Renal cortex interstitium (tissue), 11 donors: ENCODE results near the gene ANKRD6. TPM values are rescaled to one million over a fixed set of nuclear protein-coding genes. Genes with fewer than 3 reads are reported as not detected.
"Not testable (repeated sequence)": the region's sequence is repeated elsewhere in the genome, so short reads cannot be mapped to it uniquely, and the experiment has no call there.

Experiments used
- DNase-seq, 11 donors: peaks; one replicate each; pipeline ENCODE4 v3.0.0-alpha.2; 2013; ENCODE audit warnings: low read depth in 9 of 11, low spot score in 4 of 11; ENCODE audit errors: extremely low read depth in 1 of 11
- polyA plus RNA-seq, 3 donors: library from polyadenylated mRNA; unstranded; fragments of 120-200 nt; gene quantifications; one replicate each; pipeline ENCODE4 v1.2.1, GENCODE V29; 2013; ENCODE audit not compliant: insufficient read length in 3 of 3

ANKRD6 gene
- polyA plus RNA-seq, 3 donors, result 23.4 to 44.8 (median 26.4) TPM

GRCh38 chr6:89611666-89612065, 178.7 kb downstream of the ANKRD6 start:
- DNase-seq, result no peak

DNA sequence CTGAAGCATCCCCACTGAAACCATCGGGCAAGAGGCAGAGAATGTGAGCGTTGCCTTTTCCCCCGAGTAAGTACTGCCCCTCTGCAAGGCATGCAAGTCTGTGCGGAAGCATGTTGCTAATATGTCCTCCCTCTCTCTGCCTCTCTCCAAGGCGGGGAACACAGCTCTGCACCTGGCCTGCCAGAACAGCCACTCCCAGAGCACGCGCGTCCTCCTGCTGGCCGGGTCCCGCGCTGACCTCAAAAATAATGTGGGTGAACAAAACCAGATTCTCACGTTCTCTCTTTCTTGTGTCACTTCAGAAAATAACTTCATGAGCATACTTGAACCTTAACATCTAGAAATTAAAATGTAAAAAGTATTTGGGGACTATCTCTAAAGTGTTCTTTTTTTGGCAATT, 179.2 kb downstream of the ANKRD6 start:
- no peak for DNase-seq

- DNase-seq, result no peak
Measured at GRCh38 chr6:89613790-89614189, 180.8 kb downstream of the ANKRD6 start.

GRCh38 chr6:89615882-89616281, 182.9 kb downstream of the ANKRD6 start:
- no peak for DNase-seq

DNA sequence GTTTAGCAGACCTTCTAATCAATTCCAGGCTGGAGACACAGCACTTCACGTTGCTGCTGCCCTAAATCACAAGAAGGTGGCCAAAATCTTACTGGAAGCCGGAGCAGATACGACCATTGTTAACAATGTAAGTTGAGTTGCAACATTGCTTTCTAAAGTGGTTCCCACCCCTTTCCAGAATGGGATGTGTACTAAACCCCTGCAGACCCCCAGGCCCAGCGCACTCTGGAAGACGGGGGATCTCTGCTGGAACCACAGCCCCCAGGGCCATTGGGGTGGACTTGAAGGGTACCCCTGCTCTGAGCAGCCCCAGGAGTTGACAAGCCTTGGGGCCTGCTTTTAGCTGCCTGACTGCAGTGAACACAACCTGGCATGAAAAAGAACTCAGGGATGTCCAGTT, 183.6 kb downstream of the ANKRD6 start:
- no peak for DNase-seq

GRCh38 chr6:89618026-89618425, 185.1 kb downstream of the ANKRD6 start:
- DNase-seq, result no peak

DNA sequence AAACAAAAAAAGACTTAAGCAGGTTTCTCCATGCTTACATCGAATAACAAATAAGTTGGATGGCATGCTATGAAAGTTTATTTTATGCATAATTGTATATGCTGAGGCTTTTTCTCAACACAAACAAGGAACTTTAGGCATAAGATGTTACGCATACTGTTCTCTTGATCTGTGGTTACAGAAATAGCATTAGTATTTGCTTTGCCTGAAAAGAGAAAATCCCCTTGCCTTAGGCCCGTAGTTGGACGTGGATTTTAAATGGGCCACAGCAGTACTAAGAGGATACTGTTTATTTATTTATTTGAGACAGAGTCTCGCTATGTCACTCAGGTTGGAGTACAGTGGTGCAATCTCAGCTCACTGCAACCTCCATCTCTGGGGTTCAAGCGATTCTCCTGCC, 186.6 kb downstream of the ANKRD6 start:
- DNase-seq, result no peak

- DNase-seq, result no peak
Measured at GRCh38 chr6:89623749-89624148, 190.8 kb downstream of the ANKRD6 start.

DNA sequence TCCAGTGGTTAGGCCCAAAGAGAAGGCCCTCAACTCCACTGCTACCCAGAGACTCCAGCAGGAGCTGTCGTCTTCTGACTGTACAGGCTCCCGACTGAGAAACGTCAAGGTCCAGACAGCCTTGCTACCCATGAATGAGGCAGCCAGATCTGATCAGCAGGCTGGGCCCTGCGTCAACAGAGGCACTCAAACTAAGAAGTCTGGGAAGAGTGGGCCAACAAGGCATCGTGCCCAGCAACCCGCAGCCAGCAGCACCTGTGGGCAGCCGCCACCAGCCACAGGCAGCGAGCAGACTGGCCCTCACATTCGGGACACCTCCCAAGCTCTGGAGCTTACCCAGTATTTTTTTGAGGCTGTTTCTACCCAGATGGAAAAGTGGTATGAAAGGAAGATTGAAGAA, 197.5 kb downstream of the ANKRD6 start:
- no peak for DNase-seq

DNA sequence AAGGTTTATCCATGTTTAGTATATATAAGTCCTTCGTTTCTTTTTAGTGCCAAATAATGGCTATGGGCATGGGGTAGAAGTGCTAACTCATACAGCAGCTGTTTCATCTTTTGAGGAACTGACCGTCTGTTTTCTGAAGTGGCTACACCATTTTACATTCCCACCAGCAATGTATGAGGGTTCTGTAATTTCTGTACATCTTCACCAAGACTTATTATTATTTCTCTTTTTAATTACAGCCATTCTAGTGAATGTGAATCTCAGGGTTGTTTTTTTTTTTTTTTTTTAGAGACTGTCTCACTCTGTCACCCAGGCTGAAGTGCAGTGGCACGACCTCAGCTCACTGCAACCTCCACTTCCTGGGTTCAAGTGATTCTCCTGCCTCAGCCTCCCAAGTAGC, 203.5 kb downstream of the ANKRD6 start:
- DNase-seq, result not testable (repeated sequence)

DNA sequence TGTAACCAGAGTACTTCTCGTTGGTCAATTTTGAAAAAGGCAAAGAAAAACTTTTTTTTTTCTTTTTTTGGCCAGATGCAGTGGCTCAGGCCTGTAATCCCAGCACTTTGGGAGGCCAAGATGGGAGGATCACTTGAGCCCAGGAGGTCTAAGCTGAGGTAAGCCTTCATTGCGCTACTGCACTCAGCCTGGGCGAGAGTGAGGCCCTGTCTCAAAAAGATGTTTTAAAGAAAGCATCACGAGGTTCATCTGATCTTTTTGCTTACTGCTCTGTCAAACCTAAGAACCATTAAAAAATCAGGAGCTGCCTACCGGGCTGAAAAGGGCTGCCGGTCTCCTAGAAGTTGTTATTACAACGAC, 205.0 kb downstream of the ANKRD6 start:
- DNase-seq, result peak in 2 of 11 donors; percentile 2 to 28

DNA sequence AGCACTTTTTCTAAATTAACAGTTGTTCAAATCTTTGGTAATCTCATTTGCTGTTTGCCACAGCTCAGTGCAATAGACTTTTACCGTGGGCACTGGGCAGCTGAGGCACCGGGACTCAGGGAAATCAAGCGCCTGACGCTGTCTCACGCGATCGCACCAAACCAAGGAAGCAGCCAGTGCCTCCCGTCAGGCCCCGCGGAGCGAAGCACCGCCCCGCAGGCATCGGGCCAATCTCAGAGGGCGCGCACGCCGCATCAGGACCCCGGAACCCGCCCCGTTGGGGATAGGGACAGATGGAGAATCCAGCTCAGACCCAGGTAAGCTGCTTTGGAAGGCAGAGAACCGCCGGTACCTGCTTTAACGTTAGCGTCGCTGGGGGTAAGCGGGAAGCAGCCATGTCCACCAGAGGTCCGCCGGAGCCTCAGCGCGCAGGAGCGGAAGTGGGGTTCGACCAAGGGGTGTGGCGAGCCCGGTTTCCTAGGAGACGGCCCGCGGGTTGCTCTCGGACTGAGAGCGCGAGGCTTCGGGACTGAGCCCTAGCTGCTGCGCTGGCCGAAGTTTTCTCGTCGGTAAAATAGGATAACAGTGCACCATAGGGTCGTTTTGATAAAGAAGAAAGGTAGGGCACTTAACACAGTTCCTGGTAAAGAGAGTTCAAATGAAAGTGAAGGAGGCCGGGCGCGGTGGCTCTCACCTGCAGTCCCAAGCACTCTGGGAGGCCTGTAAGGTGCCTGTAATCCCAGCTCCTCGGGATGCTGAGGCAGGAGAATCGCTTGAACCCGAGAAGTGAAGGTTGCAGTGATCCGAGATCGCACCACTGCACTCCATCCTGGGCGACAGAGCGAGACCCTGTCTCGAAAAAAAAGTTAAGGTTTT, 205.6 kb downstream of the ANKRD6 start, which contains the start of gene LYRM2:
Gene LYRM2, minus strand, starts transcription at position 428 of the 876 bp plus-strand sequence. Its CDS starts 31 bp downstream, at position 397.
- DNase-seq, result peak; percentile 81 to 93 (median 88)

DNA sequence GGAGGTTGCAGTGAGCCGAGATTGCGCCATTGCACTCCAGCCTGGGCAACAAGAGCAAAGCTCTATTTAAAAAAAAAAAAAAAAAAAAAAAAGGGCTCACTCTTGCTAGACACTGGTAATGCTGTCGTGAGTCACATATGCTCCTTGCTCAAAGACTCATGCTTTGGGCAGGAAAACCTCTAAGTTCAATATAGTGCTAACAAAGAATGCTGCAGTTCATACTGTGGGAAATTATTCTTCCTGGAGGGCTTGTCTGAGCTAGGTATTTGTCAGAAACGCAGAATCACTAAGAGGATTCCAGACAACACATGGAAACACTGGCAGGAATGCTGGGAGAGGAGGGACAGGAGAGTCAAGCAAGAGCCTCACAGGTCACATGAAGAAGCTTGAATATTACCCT, 207.9 kb downstream of the ANKRD6 start:
- no peak for DNase-seq

GRCh38 chr6:89641581-89641980, 208.6 kb downstream of the ANKRD6 start:
- not testable (repeated sequence) for DNase-seq

- DNase-seq, result no peak
Measured at GRCh38 chr6:89642956-89643355, 210.0 kb downstream of the ANKRD6 start.

DNA sequence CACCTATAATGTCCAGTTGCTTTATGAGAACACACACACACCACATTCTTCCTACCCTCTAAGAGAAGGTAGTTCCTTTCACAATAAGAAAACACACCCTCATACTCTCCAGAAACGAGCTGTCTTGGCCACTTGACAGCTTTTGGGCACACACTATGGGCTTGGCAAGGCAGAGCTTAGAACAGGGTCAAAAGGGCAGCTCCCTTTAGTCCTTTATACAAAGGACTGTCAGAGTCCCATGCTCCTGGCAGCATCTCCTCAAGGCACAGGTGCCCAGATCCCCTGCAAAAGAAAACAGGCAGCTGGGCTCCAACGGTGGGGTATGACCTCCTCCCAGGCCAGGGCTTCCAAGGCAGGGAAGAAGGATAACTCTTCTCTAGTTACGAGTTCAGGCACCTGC, 210.5 kb downstream of the ANKRD6 start:
- DNase-seq, result no peak

DNA sequence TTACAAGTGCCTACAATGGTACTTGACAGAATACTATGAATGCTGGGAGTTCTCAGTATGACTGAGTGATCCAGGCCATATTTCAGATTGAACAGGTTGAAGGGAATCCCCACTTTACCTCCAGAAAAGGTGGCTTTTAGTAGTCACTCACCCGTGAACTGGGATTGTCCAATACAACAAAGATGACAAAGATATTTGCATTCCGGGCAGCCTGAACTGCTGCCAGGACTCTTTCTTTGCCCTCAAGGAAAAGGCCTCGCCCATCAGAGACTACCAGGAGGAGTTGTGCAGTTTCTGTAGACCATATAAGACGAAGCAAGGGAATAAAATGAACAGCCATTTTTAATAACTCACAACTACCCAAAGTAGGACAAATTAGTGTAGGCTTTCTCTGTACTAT, 211.9 kb downstream of the ANKRD6 start:
- no peak for DNase-seq

DNA sequence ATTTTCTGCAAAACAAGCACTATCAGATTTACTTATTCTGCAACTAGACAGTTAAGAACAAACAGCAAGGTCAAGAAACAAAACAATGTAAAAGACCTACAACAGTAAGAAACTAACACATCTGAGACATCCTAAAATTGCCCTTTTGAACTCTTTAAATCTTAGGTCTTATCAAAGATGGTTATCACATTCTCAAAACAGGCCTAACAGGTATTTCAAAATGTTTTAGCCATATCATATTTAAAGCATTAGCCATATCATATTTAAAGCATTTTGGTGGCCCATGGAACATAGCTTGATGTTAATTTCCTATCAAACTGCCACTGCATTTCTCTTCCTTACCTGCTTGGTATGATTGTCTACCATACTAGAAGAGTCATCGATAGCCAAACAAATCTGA, 216.7 kb downstream of the ANKRD6 start:
- no peak for DNase-seq

DNA sequence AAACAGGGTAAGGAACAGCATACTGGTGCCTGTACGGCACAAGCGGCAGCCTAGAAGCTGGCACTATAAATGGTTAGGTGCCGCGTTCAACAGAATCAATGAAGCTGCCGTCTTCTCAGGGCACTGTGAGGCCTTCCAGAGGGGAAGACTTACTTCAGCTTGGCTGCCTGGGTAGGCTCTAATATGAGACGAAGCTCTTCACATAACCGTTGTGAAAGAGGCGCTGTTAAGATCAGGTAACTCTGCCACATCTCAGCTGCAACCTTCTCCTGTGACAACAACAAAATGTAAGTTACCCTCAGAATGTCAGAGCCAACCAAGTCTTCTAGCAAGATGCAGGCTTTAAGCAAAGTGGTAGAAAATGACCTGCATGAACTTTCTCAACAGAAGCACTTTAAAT, 217.6 kb downstream of the ANKRD6 start:
- no peak for DNase-seq

- DNase-seq, result no peak
Measured at GRCh38 chr6:89655122-89655521, 222.2 kb downstream of the ANKRD6 start.
